HepG2 (cell line): ENCODE results near the gene DOCK1.

Experiments used
- KAT7 ChIP-seq: IDR thresholded peaks from 2 replicates; pipeline ENCODE4 v1.6.1; 2018; ENCODE audit warnings: borderline replicate concordance, missing compliant biosample characterization
- TMF1 ChIP-seq: sonication (generic); formaldehyde crosslinking; IDR thresholded peaks from 2 replicates; pipeline ENCODE4 v1.8.1; 2022; ENCODE audit warnings: low read depth, missing genetic modification reagents

- TF ChIP-seq KAT7 (CRISPR knock-in tag) = no peak
- TF ChIP-seq TMF1 (CRISPR knock-in tag) = no peak
Observed at GRCh38 chr10:127079392-127079791, 174.2 kb downstream of the DOCK1 start.
